ENCODE data around the gene EYA4.

Gene EYA4

GRCh38 chr6:133407320-133408100 lies 166.4 kb downstream of the EYA4 start:
- no peak for TF ChIP-seq ZFX (IDR thresholded peaks at IDR 0.05; ENCODE audit: borderline replicate concordance)
- TF ChIP-seq CTCF (IDR thresholded peaks at IDR 0.05), result no peak
- no peak overlapping the region for H3K27ac ChIP-seq

GRCh38 chr6:133408132-133408531 lies 167.0 kb downstream of the EYA4 start:
- no peak for TF ChIP-seq CTCF (IDR thresholded peaks at IDR 0.05)
- TF ChIP-seq ZFX (IDR thresholded peaks at IDR 0.05; ENCODE audit: borderline replicate concordance), result no peak
- H3K27ac ChIP-seq, result no peak overlapping the region

GRCh38 chr6:133408543-133408942 lies 167.4 kb downstream of the EYA4 start:
- H3K27ac ChIP-seq, result no peak overlapping the region
- no peak for TF ChIP-seq CTCF (IDR thresholded peaks at IDR 0.05)
- TF ChIP-seq ZFX (IDR thresholded peaks at IDR 0.05; ENCODE audit: borderline replicate concordance), result no peak

GRCh38 chr6:133410638-133411435 lies 169.7 kb downstream of the EYA4 start:
- TF ChIP-seq ZFX (IDR thresholded peaks at IDR 0.05; ENCODE audit: borderline replicate concordance) (no peak), CTCF (IDR thresholded peaks at IDR 0.05) (no peak)
- H3K27ac ChIP-seq, result no peak overlapping the region

GRCh38 chr6:133411757-133412156 lies 170.6 kb downstream of the EYA4 start:
- H3K27ac ChIP-seq, result no peak overlapping the region

GRCh38 chr6:133415262-133415661 lies 174.1 kb downstream of the EYA4 start:
- TF ChIP-seq ZFX (IDR thresholded peaks at IDR 0.05; ENCODE audit: borderline replicate concordance) (no peak), CTCF (IDR thresholded peaks at IDR 0.05) (no peak)
- H3K27ac ChIP-seq, result no peak overlapping the region

More at GRCh38 chr6:133411757-133412156, 170.6 kb downstream of the EYA4 start:
- no peak for TF ChIP-seq ZFX (IDR thresholded peaks at IDR 0.05; ENCODE audit: borderline replicate concordance)
- TF ChIP-seq CTCF (IDR thresholded peaks at IDR 0.05), result no peak

- no peak overlapping the region for H3K27ac ChIP-seq
- TF ChIP-seq ZFX (IDR thresholded peaks at IDR 0.05; ENCODE audit: borderline replicate concordance) (no peak), CTCF (IDR thresholded peaks at IDR 0.05) (no peak)
Measured at GRCh38 chr6:133418108-133418507, 177.0 kb downstream of the EYA4 start.

Data from 22Rv1 (cell line).